Uterus (tissue), 2 donors: ENCODE measurements around the gene IL1F10.

ENCODE experiments used
- POLR2A ChIP-seq, 2 donors: fragments of 450-650 bp; IDR thresholded peaks; one replicate each; pipeline ENCODE4 v1.6.1; 2016; ENCODE audit warnings: antibody characterized with exemption in 2 of 2, mild to moderate bottlenecking in 1 of 2, moderate library complexity in 1 of 2
- TF ChIP-seq, protein P1 (sequence below), 4 experiments: fragments of 200-600 bp in 2 of 4; fragments of 450-650 bp in 2 of 4; sonication (generic) in 2 of 4; IDR thresholded peaks; one replicate each; pipeline ENCODE4 v1.5.1; 2016 to 2019; ENCODE audit warnings: antibody characterized with exemption in 4 of 4, mild to moderate bottlenecking in 2 of 4, moderate library complexity in 1 of 4

DNA sequence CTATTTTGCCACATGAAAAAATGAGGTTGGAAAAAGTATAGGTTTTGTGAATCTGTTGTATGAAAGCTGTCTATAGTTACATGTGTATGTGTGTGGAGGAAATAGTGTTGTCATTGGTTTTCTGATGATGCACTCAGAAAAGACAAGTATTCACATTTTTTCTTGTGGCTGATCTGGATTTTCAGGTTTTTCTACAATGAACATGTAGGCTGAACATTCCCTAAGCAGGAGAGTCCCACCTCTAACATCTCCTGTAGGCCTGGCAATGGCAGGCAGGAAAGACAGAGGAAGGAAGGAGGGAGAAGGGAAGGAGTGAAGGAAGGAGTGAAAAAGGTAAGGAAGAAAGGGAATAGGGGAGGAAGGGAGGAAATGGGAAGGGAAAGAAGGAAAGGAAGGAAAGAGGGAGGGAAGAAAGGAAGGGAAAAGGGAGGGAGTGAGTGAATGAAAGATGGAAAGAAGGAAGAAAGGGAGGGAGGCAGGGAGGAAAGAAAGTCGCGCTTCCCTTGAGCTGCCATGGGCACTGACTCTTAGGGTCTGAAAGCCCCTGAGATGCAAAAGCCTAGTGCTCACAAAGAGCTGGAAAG lies 9.3 kb upstream of the IL1F10 start:
- TF ChIP-seq POLR2A (IDR thresholded peaks at IDR 0.05) = no peak
- TF ChIP-seq, protein P1, sequence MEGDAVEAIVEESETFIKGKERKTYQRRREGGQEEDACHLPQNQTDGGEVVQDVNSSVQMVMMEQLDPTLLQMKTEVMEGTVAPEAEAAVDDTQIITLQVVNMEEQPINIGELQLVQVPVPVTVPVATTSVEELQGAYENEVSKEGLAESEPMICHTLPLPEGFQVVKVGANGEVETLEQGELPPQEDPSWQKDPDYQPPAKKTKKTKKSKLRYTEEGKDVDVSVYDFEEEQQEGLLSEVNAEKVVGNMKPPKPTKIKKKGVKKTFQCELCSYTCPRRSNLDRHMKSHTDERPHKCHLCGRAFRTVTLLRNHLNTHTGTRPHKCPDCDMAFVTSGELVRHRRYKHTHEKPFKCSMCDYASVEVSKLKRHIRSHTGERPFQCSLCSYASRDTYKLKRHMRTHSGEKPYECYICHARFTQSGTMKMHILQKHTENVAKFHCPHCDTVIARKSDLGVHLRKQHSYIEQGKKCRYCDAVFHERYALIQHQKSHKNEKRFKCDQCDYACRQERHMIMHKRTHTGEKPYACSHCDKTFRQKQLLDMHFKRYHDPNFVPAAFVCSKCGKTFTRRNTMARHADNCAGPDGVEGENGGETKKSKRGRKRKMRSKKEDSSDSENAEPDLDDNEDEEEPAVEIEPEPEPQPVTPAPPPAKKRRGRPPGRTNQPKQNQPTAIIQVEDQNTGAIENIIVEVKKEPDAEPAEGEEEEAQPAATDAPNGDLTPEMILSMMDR (IDR thresholded peaks at IDR 0.05) = no peak
